Measurements from ENCODE around the gene PDE5A. TPM values are rescaled to one million over a fixed set of nuclear protein-coding genes. Genes with fewer than 3 reads are reported as not detected.

PDE5A gene
- total RNA-seq, 4 donors from 2014 or later: 5.7 to 12.2 (median 11.8) TPM

- intact Hi-C loops (cut with DNase I; ENCODE audit: low total_unique reads): no loop called here
- TF ChIP-seq POLR2A (IDR thresholded peaks at IDR 0.05) (no peak), CTCF (IDR thresholded peaks at IDR 0.05) (no peak)
- no peak for DNase-seq (ENCODE audit: low spot score in 2 of 2)
- H3K4me3 ChIP-seq (ENCODE audit: low read depth, poor library complexity, severe bottlenecking): no peak overlapping the region
- WGBS, 2 donors: 80 to 82% methylated on average over 4 of the region's 4 CpGs
These were observed 107.3 kb downstream of the PDE5A start for GRCh38 chr4:119521268-119521667.

- no peak for DNase-seq (ENCODE audit: low spot score in 2 of 2)
- TF ChIP-seq CTCF (IDR thresholded peaks at IDR 0.05): no peak
- no peak for TF ChIP-seq POLR2A (IDR thresholded peaks at IDR 0.05)
- H3K4me3 ChIP-seq (ENCODE audit: low read depth, poor library complexity, severe bottlenecking): no peak overlapping the region
- WGBS, 2 donors: 88 to 95% methylated on average over 3 of the region's 3 CpGs
- intact Hi-C loops (cut with DNase I; ENCODE audit: low total_unique reads): no loop called here
These were observed 109.6 kb downstream of the PDE5A start for GRCh38 chr4:119518915-119519410.

GRCh38 chr4:119518230-119518892 lies 110.2 kb downstream of the PDE5A start:
- DNase-seq (ENCODE audit: low spot score in 2 of 2): no peak
- no peak for TF ChIP-seq CTCF (IDR thresholded peaks at IDR 0.05)
- TF ChIP-seq POLR2A (IDR thresholded peaks at IDR 0.05): no peak
- WGBS, 2 donors: 89 to 91% methylated on average over 3 of the region's 3 CpGs
- intact Hi-C loops (cut with DNase I; ENCODE audit: low total_unique reads): no loop called here
- no peak overlapping the region for H3K4me3 ChIP-seq (ENCODE audit: low read depth, poor library complexity, severe bottlenecking)

- intact Hi-C loops (cut with DNase I; ENCODE audit: low total_unique reads): no loop called here
- DNase-seq (ENCODE audit: low spot score in 2 of 2): no peak
- WGBS, 2 donors: 58 to 68% methylated on average over 2 of the region's 2 CpGs
- H3K4me3 ChIP-seq (ENCODE audit: low read depth, poor library complexity, severe bottlenecking): no peak overlapping the region
- TF ChIP-seq POLR2A (IDR thresholded peaks at IDR 0.05) (no peak), CTCF (IDR thresholded peaks at IDR 0.05) (no peak)
These were observed 111.0 kb downstream of the PDE5A start for GRCh38 chr4:119517361-119518229.

- intact Hi-C loops (cut with DNase I; ENCODE audit: low total_unique reads): no loop called here
- TF ChIP-seq POLR2A (IDR thresholded peaks at IDR 0.05) (no peak), CTCF (IDR thresholded peaks at IDR 0.05) (no peak)
These were observed 116.2 kb downstream of the PDE5A start for GRCh38 chr4:119512398-119512797.

More at GRCh38 chr4:119512398-119512797, 116.2 kb downstream of the PDE5A start:
- 94 to 98% methylated on average over 2 of the region's 2 CpGs for WGBS, 2 donors
- no peak overlapping the region for H3K4me3 ChIP-seq (ENCODE audit: low read depth, poor library complexity, severe bottlenecking)
- no peak for DNase-seq (ENCODE audit: low spot score in 2 of 2)

Data from lower leg skin (tissue), 4 donors.